ENCODE measurements around the gene TOE1. TPM values are rescaled to one million over a fixed set of nuclear protein-coding genes. Genes with fewer than 3 reads are reported as not detected.
A peak's percentile ranks its signal among the peaks of the same experiment; 100 is the strongest.

Gene TOE1
- total RNA-seq, 1 experiment from 2014 or later = 11.5 TPM

- intact Hi-C loops (cut with micrococcal nuclease) = loop anchor here (1.0 to 5.0 kb wide), 6 partner anchors 272 to 568 kb away; partner anchors contain the start of gene RNU5D-1
- Histone ChIP-seq H4K20me1 (ENCODE audit: insufficient read depth) (no peaks in the 10 kb centered on the region), H3K9me2 (ENCODE audit: insufficient read depth) (no peaks in the 10 kb centered on the region), H3K27me3 (ENCODE audit: insufficient read depth, low read length) (no peaks in the 10 kb centered on the region), H3K9me3 (ENCODE audit: control insufficient read depth in 1 of 2, insufficient read depth in 1 of 2, low read depth in 1 of 2, low read length in 2 of 2) (no peaks in the 10 kb centered on the region), H3K27ac (ENCODE audit: low read depth, low read length) (no peak overlapping the region), H3K4me3 (replicated peaks in 1 of 2; ENCODE audit: low read depth in 1 of 2, low read length in 2 of 2) (no peak overlapping the region), H3K4me2 (ENCODE audit: low read length) (peak overlapping the region; percentile 30; the same call in 1 of the 2 replicates), H3K9ac (ENCODE audit: low read length) (no peak overlapping the region), H2AFZ (ENCODE audit: low read depth, low read length, poor library complexity, severe bottlenecking) (no peak overlapping the region), H3K79me2 (ENCODE audit: insufficient read depth, low read length) (no peaks in the 10 kb centered on the region), H3K36me3 (ENCODE audit: control insufficient read depth in 1 of 2, insufficient read depth in 2 of 2, low read length in 2 of 2) (no peaks in the 10 kb centered on the region), H3K4me1 (ENCODE audit: control insufficient read depth in 1 of 2, insufficient read depth in 2 of 2, low read length in 2 of 2) (peaks cover 12 to 26% of the 10 kb centered on the region in 2 experiments)
- DNase-seq (ENCODE audit: low read depth, low spot score) = no peak
- ChIA-PET POLR2A (interaction anchor here (1.0 kb wide), 1 partner anchor 286 kb away, joined by 3 read pairs; no protein-coding TSS in a partner anchor), RAD21 (ENCODE audit: low non-redundant PET in 1 of 2, low total read pairs in 2 of 2, uncharacterized antibody in 2 of 2, unreplicated experiment in 2 of 2) (interaction anchor here (0.7 to 2.2 kb wide), 4 partner anchors 282 to 286 kb away, joined by 3 to 9 read pairs (median 5); no protein-coding TSS in a partner anchor), CTCF (interaction anchor here (0.6 to 7.8 kb wide), 2 partner anchors 284 to 574 kb away, joined by 3 to 214 read pairs; partner anchors contain the start of genes HECTD3 and UROD)
- no TSS peak for BruUV-seq (replicated peaks)
- no peak for ATAC-seq
- TF ChIP-seq FOSL1 (IDR thresholded peaks at IDR 0.05; ENCODE audit: low read depth) = no peak
- no peak for TF ChIP-seq RAD21 (IDR thresholded peaks at IDR 0.05; ENCODE audit: low read depth)
- no peak for TF ChIP-seq JUND (IDR thresholded peaks at IDR 0.05)
- TF ChIP-seq CTCF (IDR thresholded peaks at IDR 0.05 in 2 of 3, conservative IDR thresholded peaks at IDR 0.05 in 1 of 3; ENCODE audit: borderline replicate concordance in 1 of 3, insufficient read depth in 1 of 3, low read depth in 2 of 3, low read length in 2 of 3) = no peak
- TF ChIP-seq EZH2 (IDR thresholded peaks at IDR 0.05) = no peak
- no peak for TF ChIP-seq MAX (IDR thresholded peaks at IDR 0.05)
- no peak for TF ChIP-seq SRF (IDR thresholded peaks at IDR 0.05; ENCODE audit: low read depth)
- TF ChIP-seq ELF1 (IDR thresholded peaks at IDR 0.05; ENCODE audit: borderline replicate concordance, low read depth) = no peak
Measured at GRCh38 chr1:45300669-45300997, 39.3 kb upstream of the TOE1 start.

Measured in HCT116 (cell line).